HG03196 (cell line): Measurements from ENCODE around the gene SAMD4A.

Experiments
- ATAC-seq: cut with Tn5 transposase; IDR thresholded peaks from one replicate; pipeline ENCODE4 v1.9.1; 2021; ENCODE audit not compliant: unreplicated experiment

The SAMD4A gene

DNA sequence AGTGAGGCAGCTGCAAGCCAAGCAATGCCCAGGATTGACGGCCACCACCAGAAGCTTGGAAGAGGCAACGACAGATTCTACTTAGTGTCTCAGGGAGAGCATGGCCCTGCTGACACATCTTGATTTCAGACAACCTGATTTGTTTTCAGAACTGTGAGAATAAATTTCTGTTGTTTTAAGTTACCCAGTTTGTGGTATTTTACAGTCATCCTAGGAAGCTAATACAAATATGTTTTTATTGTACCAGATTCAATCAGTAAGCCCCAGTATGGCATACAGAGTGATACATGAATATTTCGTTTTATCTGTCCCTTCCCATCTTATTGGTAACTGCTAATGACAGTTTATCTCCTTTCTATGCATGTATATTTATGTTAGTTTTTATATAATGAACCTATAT lies 62.3 kb downstream of the SAMD4A start:
- ATAC-seq = no peak

DNA sequence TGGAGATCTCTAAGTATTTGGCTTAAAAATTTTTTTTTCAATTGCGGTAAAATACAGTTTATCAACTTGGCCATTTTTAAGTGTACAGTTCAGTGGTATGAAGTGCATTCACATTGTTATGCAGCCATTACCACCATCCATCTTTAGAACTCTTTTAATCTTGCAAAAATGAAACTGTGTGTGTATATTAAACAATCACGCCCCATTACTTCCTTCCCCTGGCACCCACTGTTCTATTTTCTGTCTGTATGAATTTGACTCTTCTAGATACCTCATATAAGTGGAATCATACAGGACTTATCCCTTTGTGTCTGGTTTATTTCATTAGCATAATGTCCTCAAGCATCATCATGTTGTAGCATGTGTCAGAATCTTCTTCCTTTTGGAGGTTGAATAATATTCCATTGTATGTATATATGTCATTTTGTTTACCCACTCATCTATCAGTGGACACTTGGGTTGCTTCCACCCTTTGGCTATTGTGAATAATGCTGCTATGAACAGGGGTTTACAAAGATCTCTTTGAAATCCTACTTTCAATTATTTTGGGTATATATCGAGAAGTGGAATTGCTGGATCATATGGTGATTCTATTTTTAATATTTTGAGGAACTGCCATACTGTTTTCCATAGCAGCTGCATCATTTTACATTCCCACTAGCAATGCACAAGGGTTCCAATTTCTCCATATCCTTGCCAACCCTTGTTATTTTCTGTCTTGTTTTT lies 62.9 kb downstream of the SAMD4A start:
- ATAC-seq = no peak

DNA sequence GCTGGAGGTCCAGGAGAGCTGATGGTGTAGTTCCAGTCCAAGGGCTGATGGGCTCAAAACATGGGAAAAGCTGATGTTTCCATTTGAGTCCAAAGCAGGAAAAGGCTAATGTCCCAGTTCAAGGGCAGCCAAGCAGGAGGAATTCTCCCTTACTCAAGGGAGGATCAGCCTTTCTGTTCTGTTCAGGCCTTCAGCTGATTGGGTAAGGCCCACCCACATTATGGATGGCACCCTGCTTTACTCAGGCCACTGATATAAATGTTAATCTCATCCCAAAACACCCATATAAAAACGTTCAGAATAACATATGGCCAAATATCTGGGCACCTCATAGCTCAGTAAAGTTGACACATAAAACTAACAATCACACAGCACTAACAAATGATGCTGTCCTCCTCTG lies 64.1 kb downstream of the SAMD4A start:
- no peak for ATAC-seq

DNA sequence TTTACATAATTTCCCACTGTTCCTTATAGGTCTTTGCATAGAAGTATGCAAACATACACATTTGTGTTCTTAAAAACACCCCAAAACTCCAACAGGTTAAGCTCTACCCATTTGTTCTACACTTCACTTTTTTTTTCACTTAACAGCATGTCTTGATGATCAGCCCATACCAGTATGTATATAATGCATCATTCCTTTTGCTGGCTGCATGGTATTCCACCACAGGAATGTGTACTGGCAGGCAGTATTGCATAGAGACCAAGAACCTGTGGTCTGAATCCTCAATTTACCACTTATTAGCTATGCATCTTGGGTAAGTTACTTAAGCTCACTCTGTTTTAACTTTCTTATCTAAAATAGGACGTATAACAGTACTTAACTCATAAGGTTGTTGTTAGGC lies 65.5 kb downstream of the SAMD4A start:
- no peak for ATAC-seq

DNA sequence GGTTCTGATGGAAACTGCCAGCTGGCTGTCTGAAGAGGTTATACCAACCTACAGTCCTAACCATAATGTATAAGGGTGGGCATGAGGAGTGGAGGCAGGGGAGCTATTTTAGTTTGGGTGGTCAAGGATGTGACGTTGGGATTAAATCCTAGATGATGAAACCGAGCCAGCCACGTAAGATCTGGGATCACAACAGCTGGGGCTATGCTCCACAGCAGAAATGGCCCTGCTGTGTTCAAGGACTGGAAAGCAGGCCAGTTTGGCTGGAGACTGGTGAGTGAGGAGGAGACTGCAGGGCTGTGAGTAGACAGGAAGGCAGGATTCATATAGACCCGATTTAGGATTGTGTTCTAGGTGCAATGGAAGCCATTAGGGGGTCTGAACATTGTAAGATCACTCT lies 66.1 kb downstream of the SAMD4A start:
- ATAC-seq = no peak

DNA sequence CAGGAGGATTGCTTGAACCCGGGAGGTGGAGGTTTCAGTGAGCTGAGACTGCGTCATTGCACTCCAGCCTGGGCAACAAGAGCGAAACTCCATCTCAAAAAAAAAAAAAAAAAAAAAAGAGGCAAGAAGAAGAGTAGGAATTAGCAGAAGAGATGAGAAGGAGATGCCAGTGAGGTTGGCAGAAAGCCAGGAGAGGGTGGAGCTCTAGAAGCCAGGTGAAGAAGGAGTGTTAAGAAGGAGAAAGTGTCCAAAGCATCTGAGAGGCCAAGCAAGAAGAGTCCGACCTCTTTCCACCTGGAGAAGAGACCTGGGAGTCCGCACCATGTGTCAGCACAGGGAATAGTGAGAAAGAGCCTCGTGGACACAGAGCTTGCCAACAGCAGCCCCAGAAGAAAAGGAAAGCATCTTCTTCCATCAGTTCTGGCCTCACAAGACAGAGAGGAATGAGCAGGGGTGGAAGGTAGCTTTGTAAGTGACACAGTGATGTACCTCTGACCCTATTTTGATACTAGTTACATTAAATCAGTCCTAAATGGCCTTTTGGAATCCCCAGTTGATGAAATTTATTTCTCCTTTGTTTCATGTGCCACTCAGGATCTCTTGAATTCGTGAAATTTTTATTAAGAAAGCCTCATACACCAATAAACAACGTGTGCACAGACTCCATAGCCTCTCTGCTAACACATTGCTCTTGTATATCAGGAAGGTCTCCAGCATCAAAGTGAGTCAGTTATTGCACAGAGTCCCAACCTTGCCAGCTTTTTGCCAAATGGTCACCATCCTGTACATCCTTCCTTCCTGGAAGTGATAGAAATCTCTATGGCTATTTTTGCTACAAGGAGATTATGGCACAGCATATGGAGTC lies 70.6 kb downstream of the SAMD4A start:
- no peak for ATAC-seq

DNA sequence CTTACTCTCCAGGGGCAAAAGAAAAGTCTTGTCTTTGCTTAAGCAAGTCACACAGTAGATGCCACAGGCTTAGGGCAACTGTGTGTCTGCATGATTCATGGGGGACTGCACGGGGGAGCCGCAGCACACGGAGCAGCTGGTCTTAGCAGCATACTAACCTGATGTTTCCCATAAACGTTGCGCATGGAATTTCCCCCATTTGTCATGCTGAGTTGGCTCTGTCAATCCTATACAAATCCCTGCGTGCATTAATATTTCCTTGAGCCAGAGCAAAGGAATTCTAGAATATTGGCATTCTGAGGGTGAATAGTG lies 71.2 kb downstream of the SAMD4A start:
- ATAC-seq = no peak

DNA sequence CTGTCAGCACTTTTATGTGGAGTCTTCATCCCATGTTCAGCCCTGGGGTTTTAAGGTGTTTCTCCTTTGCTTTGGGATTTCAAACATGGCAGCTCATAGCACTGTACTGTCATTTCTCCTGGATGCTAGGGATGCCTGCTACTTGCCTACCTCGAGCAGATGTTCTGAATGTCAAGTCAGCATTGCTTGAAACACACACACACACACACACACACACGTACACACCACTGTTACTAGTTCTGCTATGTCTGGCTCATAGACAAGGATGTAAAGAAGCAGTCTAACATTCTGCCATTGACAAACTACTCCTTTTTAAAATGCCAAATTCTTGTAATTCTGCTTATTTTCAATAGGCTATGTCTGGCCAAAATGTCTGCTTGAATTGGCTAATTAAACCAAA lies 72.7 kb downstream of the SAMD4A start:
- ATAC-seq = no peak

DNA sequence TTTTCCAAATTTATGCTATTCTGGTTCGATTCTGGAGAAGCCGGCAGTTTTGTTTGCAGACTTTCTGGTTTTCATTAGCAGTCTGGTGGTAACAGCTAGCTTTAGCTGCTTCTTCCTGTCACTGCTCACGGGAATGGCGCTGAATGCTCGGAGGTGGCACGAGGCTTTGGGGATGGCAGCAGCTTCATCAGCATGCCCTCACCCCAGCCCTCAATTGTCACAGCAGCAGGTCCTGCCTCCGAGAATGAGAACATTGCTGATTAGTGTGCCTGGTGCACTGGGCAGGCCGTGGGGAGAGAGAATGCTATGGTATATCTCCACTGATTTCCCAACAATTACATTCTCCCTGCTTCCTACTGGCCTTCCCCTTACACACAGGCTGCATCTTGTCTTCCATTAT lies 73.6 kb downstream of the SAMD4A start:
- no peak for ATAC-seq

DNA sequence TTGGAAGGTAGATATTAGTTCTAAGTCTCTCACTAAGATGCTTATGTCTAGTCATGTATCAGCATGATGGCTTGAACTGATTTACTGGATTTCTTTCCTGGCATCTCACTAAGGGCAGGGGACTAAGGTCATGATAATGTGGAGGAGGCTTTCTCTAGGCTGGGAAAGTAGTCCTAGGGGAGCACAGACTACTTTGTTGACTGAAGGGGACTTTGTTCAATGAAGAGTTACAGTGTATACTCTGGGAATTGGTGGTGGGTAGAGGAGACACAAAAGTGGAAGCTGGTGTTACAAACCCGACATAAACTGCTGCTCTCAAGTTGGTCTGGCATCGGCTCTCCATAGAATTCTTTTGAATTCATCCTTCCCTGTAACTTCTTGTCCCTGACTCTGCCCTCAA lies 75.2 kb downstream of the SAMD4A start:
- ATAC-seq = no peak

DNA sequence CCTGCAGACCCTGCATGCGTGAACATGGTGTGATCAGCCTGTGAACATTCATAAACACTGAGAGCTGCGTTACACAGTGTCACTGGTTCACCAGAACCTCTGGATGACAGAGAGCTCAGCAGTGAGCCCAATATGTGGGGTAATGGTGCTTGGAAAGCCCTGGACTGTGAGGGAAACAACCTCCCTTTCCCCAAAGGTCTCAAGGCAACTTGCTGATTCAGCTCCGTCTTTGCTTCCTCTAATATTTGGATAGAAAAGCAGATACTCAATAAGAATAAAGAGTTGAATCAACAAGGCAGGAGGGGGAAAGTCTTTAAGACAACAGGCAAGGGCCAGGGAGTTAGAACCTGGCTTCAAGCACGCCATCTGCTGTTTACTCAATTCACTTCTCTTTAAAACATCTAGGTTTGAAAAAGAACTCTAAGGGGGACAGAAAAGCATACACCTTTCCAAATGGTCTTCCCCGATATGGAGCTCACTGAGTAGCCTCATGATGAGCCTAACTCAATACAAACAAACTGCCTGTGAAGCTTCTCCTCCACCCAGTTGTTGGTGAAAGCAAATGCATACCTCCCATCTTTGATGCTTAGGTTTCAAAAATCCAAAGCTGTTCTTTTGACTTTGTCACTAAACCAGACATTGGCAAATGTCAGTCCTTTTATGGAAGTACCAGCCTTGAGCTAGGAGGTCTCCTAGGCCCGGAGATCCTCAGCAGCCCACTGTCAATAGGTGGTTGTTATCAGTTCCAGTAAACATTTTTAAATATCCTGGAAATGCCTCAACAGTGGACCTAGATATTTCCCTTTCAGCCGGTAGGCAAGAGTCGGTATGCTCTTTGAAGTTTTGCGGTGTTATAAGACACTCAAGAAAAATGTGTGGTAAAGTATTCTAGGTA lies 76.1 kb downstream of the SAMD4A start:
- no peak for ATAC-seq

DNA sequence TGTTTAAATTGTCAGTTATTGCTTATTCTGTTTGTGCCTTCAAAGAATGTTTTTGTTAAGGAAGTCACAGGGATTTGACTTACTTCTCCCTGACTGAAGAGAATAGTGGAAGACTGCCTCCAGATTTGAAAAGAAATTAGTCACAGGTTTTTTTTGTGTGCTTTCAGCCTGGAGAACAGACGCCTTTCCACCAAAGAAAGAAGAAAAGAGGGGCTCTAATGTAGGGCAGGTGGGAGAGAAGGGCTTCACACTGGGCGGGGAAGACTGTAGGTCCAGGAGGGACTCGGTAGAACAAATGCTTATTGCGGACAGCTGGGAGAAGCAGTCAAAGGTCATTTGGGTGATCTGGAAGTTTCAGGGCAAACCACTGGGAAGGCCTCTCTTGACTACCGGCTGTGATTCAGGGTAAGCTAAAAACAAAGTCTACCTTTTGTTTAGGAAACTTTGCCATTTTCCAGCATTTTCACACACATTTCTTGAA lies 76.8 kb downstream of the SAMD4A start:
- no peak for ATAC-seq

DNA sequence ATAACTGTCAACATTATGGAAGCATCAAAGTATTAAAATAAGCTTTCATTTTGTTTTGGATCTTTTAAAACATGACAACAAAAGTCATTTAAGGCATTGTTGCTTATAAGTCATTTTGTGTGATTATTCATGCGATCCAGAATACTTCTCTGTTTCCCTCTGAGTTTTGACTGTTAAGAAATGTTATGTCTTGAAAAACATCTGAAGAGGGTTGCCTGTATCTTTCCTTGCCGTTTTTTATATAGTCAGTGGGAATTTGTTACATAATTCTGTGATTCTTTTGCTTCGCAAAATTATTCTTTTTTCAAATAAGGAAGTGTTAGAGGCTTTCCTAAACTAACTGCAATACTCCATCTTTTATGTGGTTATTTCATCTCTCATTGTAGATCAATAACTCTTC lies 78.7 kb downstream of the SAMD4A start:
- no peak for ATAC-seq

DNA sequence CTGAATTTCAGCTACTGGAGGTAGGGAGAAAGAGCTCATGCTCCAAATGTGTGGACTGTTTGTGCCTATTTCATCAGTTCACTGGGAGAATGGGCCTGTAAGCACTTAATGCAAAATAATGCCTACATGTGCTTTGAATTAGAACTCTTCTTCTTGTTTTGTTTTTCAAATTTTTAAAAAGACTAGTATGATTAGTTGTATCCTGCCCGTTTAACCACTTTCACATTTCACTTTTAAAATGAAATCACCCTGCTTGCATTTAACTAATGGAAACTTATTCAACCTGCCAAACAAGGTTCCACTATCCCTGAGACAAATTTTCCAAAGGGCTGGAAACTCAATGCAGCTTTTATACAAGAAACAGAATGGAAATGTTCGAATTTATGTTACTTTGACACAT lies 79.7 kb downstream of the SAMD4A start:
- ATAC-seq = no peak

DNA sequence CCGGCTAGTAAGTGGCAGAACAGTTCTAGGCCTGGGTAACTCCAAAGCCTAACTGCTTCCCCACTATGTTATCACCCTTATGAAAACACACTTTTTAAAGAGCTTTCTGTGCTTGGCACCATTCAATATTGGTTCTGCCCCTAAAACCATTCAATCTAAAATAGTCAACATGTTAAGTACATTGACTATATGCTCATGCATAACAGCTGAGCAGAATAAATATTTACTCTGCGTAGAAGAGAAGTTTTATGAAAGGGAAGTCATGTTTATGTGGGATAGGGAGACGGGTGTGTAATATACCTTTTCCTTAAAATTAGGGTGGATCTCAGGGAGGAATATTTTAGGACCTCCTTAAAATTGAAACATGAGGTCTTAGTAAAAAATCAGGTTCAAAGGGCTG lies 80.5 kb downstream of the SAMD4A start:
- no peak for ATAC-seq

DNA sequence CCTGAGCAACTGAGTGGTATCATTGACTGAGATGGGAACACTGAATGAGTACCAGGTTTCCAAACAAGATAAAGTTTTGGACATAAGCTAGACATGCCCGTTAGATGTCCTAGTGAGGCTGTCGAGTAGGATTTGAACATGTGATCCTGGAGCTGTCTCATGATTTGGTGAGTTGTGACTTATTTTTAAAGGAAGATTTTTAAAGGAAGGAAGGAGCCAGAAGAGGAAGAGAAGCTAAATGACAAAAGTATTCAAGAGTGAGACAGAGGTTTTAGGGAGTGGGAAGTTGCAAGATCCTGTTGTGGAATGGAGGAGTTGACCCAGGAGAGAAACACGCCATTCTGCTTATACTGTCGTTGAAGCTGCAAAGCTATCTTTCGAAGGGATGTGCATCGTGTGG lies 82.1 kb downstream of the SAMD4A start:
- ATAC-seq = no peak

DNA sequence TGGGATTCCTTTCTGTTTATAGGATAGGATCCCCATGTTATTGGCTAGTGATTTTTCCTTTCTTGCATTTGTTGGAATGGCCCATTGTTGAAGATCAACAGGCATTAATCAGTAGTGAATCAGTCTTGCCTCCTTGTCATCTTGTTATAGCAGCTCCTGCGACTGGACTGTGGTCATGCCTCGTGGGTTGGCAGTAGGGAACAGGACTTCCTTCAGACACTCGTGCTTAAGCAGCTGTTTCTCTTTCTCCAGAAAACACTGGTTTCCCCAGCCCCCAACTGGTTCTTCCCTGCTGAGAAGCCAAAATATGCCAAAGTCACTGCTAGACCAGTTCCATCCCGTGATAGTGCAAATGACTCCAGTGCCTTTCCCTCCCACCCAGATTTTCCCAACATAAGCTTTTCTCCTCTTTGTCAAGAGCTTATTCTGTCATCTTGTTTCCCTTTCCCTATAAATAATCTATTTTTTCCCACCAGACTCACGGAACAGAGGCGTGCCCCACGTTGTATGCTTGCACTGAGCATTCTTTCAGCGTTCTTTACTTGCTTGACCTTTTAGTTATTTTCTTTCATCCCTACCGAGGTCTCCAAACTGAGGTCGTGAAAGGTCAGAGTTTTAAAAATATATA lies 83.5 kb downstream of the SAMD4A start:
- ATAC-seq = no peak

DNA sequence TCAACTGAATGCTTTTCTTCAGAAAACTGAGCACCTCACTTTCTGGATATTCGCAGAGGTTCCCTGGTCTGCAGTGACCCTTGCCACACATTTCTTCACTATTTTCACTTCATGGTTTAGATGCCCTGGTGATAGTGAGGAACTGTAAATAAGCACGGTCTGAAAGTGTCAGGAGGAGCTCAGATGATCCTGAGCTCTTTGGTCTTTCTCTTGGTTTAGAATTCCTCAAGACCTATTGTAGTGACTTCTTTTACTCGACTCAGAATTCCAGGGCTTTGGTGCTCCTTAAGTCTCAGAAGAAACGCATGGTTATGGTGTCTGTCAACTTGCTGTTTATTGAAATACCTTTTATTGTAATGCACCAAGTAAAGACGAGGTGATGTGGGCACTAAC lies 84.0 kb downstream of the SAMD4A start:
- no peak for ATAC-seq

DNA sequence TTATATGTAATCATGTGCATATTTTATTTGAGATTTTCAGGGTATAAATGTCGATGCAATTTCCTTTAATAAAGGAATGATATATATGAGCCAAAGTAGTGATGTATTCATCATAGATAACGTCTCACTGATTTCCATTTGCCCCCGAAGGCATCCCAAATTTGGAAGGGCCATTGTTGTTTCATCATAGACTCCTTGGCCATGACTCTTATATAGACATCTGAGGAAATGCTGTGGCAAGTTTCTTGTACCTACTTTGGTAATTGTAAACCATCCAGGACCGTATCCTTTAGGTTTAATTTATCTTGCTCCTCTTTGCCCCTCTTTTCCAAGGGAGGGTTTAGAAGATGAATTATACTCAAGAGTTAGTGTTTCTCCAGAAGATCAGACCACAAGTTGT lies 84.7 kb downstream of the SAMD4A start:
- ATAC-seq = no peak

DNA sequence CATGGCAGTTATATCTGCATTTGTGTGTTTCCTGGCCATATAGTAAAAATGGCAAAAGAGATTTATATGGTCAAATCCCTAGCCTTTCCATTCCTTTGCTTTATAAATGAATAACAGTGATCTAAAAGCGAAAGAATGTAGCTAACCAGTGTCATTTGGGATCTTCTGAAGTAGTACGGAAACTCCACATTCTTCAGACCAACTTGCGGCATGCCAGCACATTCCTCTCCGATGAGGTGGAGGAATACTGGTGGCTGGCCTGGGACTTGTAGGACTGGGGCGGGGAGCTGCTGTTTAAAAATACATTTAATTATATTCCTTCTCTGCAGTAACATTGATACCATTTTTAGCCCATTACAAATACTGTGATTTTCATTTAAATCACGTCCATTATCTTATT lies 85.3 kb downstream of the SAMD4A start:
- ATAC-seq = no peak

DNA sequence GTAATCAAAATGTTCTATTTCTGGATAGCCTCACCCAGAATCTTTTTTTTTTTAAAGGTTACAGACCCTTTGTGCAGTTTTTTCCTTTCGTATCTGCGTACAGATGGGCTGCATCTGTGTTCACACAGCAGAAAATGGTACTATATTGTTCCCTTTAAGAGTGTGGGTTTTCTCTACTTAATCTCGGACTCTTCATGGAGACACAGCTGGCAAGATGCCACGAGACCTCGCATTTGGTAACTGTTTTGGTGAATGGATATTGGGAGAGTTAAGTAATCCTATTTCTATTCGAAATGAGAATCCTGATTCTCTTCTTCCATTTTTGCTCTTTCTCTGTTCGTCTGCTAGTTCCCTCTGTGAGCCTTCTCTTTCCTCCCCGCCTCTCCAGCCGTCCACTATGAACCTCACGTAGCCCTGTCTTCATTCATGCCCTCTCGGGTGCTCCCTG lies 85.7 kb downstream of the SAMD4A start:
- no peak for ATAC-seq
